ENCODE data around the gene CTTNBP2.
"Not testable (repeated sequence)": the region's sequence is repeated elsewhere in the genome, so short reads cannot be mapped to it uniquely, and the experiment has no call there.

The CTTNBP2 gene

GRCh38 chr7:117728890-117729624, 144.2 kb downstream of the CTTNBP2 start:
- no peak for DNase-seq

- DNase-seq, result no peak
Observed at GRCh38 chr7:117724898-117725297, 148.3 kb downstream of the CTTNBP2 start.

GRCh38 chr7:117719377-117719776, 153.9 kb downstream of the CTTNBP2 start:
- DNase-seq, result no peak

- DNase-seq, result no peak
Observed at GRCh38 chr7:117718116-117718835, 155.0 kb downstream of the CTTNBP2 start.

- no peak for DNase-seq
Observed at GRCh38 chr7:117717357-117717756, 155.9 kb downstream of the CTTNBP2 start.

- no peak for DNase-seq
Observed at GRCh38 chr7:117716707-117717299, 156.4 kb downstream of the CTTNBP2 start.

GRCh38 chr7:117715784-117716445, 157.3 kb downstream of the CTTNBP2 start:
- DNase-seq, result peak; percentile 30

GRCh38 chr7:117711556-117711955, 161.7 kb downstream of the CTTNBP2 start:
- DNase-seq, result no peak

GRCh38 chr7:117708173-117708572, 165.1 kb downstream of the CTTNBP2 start:
- not testable (repeated sequence) for DNase-seq

GRCh38 chr7:117707080-117707479, 166.2 kb downstream of the CTTNBP2 start:
- no peak for DNase-seq

- no peak for DNase-seq
Observed at GRCh38 chr7:117706210-117706609, 167.0 kb downstream of the CTTNBP2 start.

GRCh38 chr7:117705630-117706029, 167.6 kb downstream of the CTTNBP2 start:
- no peak for DNase-seq

GRCh38 chr7:117704063-117704462, 169.2 kb downstream of the CTTNBP2 start:
- no peak for DNase-seq

GRCh38 chr7:117698018-117698417, 175.2 kb downstream of the CTTNBP2 start:
- no peak for DNase-seq

- DNase-seq, result no peak
Observed at GRCh38 chr7:117692338-117692737, 180.9 kb downstream of the CTTNBP2 start.

GRCh38 chr7:117690147-117690546, 183.1 kb downstream of the CTTNBP2 start:
- no peak for DNase-seq

GRCh38 chr7:117689406-117689805, 183.8 kb downstream of the CTTNBP2 start:
- DNase-seq, result no peak

GRCh38 chr7:117688126-117688525, 185.1 kb downstream of the CTTNBP2 start:
- no peak for DNase-seq

GRCh38 chr7:117686311-117686935, 186.8 kb downstream of the CTTNBP2 start:
- no peak for DNase-seq

- DNase-seq, result no peak
Observed at GRCh38 chr7:117685795-117686194, 187.4 kb downstream of the CTTNBP2 start.

- no peak for DNase-seq
Observed at GRCh38 chr7:117683430-117684175, 189.6 kb downstream of the CTTNBP2 start.

- no peak for DNase-seq
Observed at GRCh38 chr7:117682681-117683385, 190.4 kb downstream of the CTTNBP2 start.

All from NCI-H1105 (cell line).